MCF 10A (cell line): Measurements from ENCODE around the gene DPCD. TPM values are rescaled to one million over a fixed set of nuclear protein-coding genes. Genes with fewer than 3 reads are reported as not detected.

Source experiments
- BruUV-seq: library from RNA; stranded (reverse); fragments of 400-500 nt; replicated peaks from 2 replicates; lab custom pipeline; 2021; lab: Mats Ljungman, UMichigan
- CTCF ChIA-PET: fragments of 300-600 bp; sonication (Branson Sonifier 250); formaldehyde crosslinking; extraction: SDS; loops from one replicate; lab custom pipeline; 2021; ENCODE audit warnings: antibody characterized with exemption, inconsistent platforms; lab: Yijun Ruan, JAX
- POLR2A ChIA-PET: fragments of 300-600, 350-650 bp; sonication (Branson Sonifier 250); formaldehyde crosslinking; extraction: SDS; loops from one replicate; lab custom pipeline; 2020; ENCODE audit warnings: antibody characterized with exemption, inconsistent platforms; lab: Yijun Ruan, JAX
- DNase-seq: peaks from one replicate; pipeline ENCODE4 v3.0.0-alpha.2; 2018; ENCODE audit not compliant: unreplicated experiment
- H3K27ac Mint-ChIP-seq: one replicate; pipeline ENCODE4 v1.8.0; 2022; ENCODE audit warnings: mild to moderate bottlenecking, low read depth, mixed read lengths; ENCODE audit not compliant: unreplicated experiment
- H3K27me3 Mint-ChIP-seq: one replicate; pipeline ENCODE4 v1.8.0; 2022; ENCODE audit warnings: mixed read lengths; ENCODE audit not compliant: insufficient read depth, unreplicated experiment
- H3K36me3 Mint-ChIP-seq: one replicate; pipeline ENCODE4 v1.8.0; 2022; ENCODE audit warnings: mild to moderate bottlenecking, moderate library complexity, mixed read lengths; ENCODE audit not compliant: insufficient read depth, unreplicated experiment
- H3K4me1 Mint-ChIP-seq: one replicate; pipeline ENCODE4 v1.8.0; 2022; ENCODE audit warnings: mixed read lengths; ENCODE audit not compliant: insufficient read depth, unreplicated experiment
- H3K4me3 Mint-ChIP-seq: one replicate; pipeline ENCODE4 v1.8.0; 2022; ENCODE audit warnings: mild to moderate bottlenecking, moderate library complexity, mixed read lengths; ENCODE audit not compliant: unreplicated experiment
- H3K9me3 Mint-ChIP-seq: one replicate; pipeline ENCODE4 v1.8.0; 2022; ENCODE audit warnings: mixed read lengths; ENCODE audit not compliant: unreplicated experiment
- intact Hi-C: fragments of 100-400 bp; cut with micrococcal nuclease; formaldehyde crosslinking; loops from 2 replicates; pipeline ENCODE4 v1.14.1; 2022
- total RNA-seq: library from RNA; stranded (reverse); gene quantifications from 2 replicates; pipeline ENCODE4 v1.2.3, GENCODE V29; 2022
- TF ChIP-seq, protein P1 (sequence below): fragments of 200-600 bp; IDR thresholded peaks from one replicate; pipeline ENCODE4 v1.8.0; 2022; ENCODE audit warnings: antibody characterized with exemption, mild to moderate bottlenecking; ENCODE audit not compliant: unreplicated experiment

DPCD gene
- total RNA-seq, 1 experiment from 2014 or later, result 24.2 TPM

DNA sequence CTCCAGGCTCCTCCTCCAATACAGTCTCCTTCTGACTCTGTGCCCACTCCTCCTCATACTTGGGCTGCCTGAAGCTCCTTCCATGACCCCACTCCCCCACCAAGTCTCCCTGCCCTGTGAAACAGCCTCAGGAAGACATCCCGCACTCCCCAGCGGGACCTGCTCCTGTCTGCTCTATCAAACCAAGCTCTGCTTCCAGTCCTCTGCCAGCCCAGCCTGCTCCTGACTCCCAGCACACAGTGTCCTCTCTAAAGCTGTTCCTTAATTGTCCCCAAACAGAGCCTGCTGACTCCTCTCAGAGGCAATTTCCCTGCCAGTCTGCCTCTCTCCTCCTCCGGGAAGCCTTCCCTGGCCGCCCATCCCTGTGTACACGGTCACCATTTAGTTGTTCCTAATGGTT, 9.9 kb upstream of the DPCD start:
- BruUV-seq, result no TSS peak
- TF ChIP-seq, protein P1, sequence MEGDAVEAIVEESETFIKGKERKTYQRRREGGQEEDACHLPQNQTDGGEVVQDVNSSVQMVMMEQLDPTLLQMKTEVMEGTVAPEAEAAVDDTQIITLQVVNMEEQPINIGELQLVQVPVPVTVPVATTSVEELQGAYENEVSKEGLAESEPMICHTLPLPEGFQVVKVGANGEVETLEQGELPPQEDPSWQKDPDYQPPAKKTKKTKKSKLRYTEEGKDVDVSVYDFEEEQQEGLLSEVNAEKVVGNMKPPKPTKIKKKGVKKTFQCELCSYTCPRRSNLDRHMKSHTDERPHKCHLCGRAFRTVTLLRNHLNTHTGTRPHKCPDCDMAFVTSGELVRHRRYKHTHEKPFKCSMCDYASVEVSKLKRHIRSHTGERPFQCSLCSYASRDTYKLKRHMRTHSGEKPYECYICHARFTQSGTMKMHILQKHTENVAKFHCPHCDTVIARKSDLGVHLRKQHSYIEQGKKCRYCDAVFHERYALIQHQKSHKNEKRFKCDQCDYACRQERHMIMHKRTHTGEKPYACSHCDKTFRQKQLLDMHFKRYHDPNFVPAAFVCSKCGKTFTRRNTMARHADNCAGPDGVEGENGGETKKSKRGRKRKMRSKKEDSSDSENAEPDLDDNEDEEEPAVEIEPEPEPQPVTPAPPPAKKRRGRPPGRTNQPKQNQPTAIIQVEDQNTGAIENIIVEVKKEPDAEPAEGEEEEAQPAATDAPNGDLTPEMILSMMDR, result no peak
- Mint-ChIP-seq H3K36me3 (peaks cover 40% of the 10 kb centered on the region), H3K9me3 (no peaks in the 10 kb centered on the region), H3K4me1 (no peaks in the 10 kb centered on the region), H3K4me3 (no peak overlapping the region), H3K27me3 (no peaks in the 10 kb centered on the region), H3K27ac (no peak overlapping the region)
- intact Hi-C loops, result no loop called here
- no peak for DNase-seq
- CTCF ChIA-PET, result interaction anchor here (0.7 kb wide), 1 partner anchor 14 kb away, joined by 3 read pairs; no protein-coding TSS in a partner anchor
- POLR2A ChIA-PET, result interaction anchor here (1.1 to 1.2 kb wide), 2 partner anchors 9 to 10 kb away, joined by 3 to 5 read pairs; partner anchors contain the start of genes DPCD and POLL

DNA sequence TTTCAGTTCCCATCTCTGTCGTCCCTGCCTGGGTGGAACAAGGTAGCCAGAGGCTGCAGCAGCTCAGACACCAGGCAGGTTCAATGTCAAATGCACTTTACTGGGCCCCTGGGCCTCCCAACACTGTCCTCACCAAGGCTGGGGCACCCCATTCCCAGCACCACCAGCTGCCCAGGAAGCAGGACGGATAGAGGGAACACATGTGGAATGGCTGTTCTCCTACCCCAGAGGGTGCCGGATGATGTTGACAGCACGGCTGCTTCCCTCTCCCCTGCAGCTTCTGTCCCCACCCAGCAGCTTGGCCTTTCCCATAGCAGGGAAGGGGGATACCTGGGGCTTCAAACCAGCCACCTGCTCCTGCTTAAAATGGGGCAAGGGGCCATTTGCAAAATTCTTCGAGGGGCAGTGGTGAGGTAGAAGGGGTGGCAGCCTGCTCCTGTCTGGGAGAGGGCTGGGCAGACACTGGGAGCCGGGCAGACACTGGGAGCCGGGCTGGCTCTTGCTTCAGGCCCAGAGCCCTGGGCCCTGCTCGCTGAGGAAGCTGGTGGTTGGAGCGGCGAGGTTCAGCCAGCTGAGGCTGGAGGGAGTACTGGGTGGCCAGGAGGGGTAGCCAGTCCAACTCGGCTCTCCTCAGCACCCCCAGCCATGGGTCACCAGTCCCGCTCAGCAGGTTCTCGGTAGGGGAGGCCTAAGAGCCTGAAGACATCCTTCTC, 9.2 kb upstream of the DPCD start:
- TF ChIP-seq, protein P1, result no peak
- no peaks in the 10 kb centered on the region for H3K9me3 Mint-ChIP-seq
- H3K36me3 Mint-ChIP-seq, result peaks cover 33% of the 10 kb centered on the region
- CTCF ChIA-PET, result interaction anchor here (1.3 kb wide), 1 partner anchor 8 kb away, joined by 4 read pairs; no protein-coding TSS in a partner anchor
- no peaks in the 10 kb centered on the region for H3K4me1 Mint-ChIP-seq
- POLR2A ChIA-PET, result interaction anchor here (1.0 to 3.0 kb wide), 2 partner anchors 8 to 9 kb away, joined by 5 to 11 read pairs; partner anchors contain the start of genes DPCD and POLL
- H3K27me3 Mint-ChIP-seq, result no peaks in the 10 kb centered on the region
- intact Hi-C loops, result no loop called here
- no peak for DNase-seq
- no peak overlapping the region for H3K27ac Mint-ChIP-seq
- BruUV-seq, result no TSS peak
- H3K4me3 Mint-ChIP-seq, result no peak overlapping the region

DNA sequence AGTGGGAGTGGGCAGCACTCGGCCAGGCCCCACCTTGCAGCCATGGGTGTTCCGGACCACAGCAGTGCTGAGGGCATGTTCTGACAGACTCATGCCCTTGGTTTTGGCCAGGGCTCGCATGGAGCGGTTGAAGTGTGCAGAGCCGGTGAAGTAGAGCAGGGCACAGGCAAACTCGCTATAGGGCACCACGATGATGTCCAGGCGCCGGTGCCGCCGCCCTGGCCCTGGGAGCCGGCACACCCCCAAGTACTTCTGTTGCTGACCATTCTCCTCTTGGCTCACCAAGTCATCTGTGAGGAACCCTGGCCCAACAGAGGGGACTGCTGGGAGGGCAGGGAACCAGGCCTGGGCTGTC, 8.6 kb upstream of the DPCD start:
- Mint-ChIP-seq H3K27me3 (no peaks in the 10 kb centered on the region), H3K4me3 (no peak overlapping the region), H3K9me3 (no peaks in the 10 kb centered on the region), H3K4me1 (no peaks in the 10 kb centered on the region), H3K36me3 (peaks cover 32% of the 10 kb centered on the region), H3K27ac (no peak overlapping the region)
- TF ChIP-seq, protein P1, result no peak
- intact Hi-C loops, result no loop called here
- CTCF ChIA-PET, result interaction anchor here (1.3 kb wide), 1 partner anchor 9 kb away, joined by 4 read pairs; no protein-coding TSS in a partner anchor
- POLR2A ChIA-PET, result interaction anchor here (0.6 to 3.0 kb wide), 4 partner anchors 8 to 1725 kb away, joined by 3 to 11 read pairs (median 4); partner anchors contain the start of genes DPCD and POLL
- DNase-seq, result no peak
- no TSS peak for BruUV-seq

DNA sequence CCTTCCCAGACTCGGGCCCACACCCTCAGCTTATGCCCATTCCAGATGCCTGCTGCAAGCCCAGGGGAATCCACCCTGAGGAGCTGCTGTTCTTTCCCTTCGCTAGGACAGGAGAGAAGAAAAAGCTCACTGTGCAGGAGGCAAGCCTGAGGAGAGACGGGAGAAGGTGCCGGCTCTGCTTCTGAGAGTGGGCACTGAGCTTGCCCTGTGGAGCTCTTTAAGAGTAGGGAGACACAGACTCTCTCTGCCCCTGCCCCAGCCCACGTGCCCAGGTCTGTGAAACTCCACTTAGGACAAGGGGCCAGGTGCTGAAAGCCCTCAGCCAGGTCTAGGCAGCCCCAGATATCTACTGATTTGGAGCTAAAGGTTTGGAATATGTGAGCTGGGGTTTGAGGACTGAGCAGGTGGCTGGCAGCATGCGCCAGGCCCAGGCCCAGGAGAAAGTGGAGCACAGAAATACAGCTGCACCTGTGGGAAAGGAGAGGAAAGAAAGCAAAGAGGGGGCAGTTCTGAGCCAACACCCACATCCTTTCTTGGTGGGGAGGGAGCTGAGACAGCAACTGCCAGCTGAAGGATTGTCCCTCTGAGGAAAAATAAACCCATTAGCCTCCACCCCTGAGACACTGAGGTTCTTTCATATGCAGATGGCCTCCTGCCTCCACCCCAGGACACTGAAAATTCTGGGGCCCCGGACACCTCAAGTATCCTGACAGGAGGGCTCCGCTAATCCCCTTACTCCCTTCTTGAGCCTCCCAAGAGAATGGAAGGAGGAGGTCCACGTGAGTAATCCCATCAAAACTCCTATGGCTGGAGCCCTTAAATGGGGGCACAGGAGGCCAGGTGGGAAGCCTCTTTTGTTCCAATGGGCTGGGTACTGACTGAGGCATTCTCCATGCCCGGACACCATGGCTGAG, 7.4 kb upstream of the DPCD start:
- POLR2A ChIA-PET, result interaction anchor here (0.6 to 3.0 kb wide), 2 partner anchors 10 to 1063 kb away, joined by 6 to 11 read pairs; no protein-coding TSS in a partner anchor
- CTCF ChIA-PET, result interaction anchor here (0.6 to 1.8 kb wide), 11 partner anchors 8 to 520 kb away, joined by 3 to 10 read pairs (median 3); no protein-coding TSS in a partner anchor
- no TSS peak for BruUV-seq
- no peak overlapping the region for H3K27ac Mint-ChIP-seq
- H3K27me3 Mint-ChIP-seq, result no peaks in the 10 kb centered on the region
- H3K9me3 Mint-ChIP-seq, result no peaks in the 10 kb centered on the region
- intact Hi-C loops, result no loop called here
- H3K4me3 Mint-ChIP-seq, result no peak overlapping the region
- H3K4me1 Mint-ChIP-seq, result no peaks in the 10 kb centered on the region
- peaks cover 32% of the 10 kb centered on the region for H3K36me3 Mint-ChIP-seq
- no peak for DNase-seq
- TF ChIP-seq, protein P1, result no peak
